GM12892 (cell line): ENCODE measurements around the gene VAV1.

Source experiments
- POLR2A ChIP-seq: IDR thresholded peaks from 2 replicates; pipeline ENCODE4 v1.6.1; 2011; ENCODE audit warnings: low read depth, low read length, control low read depth
- POLR2AphosphoS5 ChIP-seq: IDR thresholded peaks from 2 replicates; pipeline ENCODE4 v1.6.1; 2011; ENCODE audit warnings: low read depth, low read length, control low read depth

GRCh38 chr19:6731822-6732221 is 40.7 kb upstream of the VAV1 start:
- TF ChIP-seq POLR2A, result no peak
- TF ChIP-seq POLR2AphosphoS5, result no peak
